Astrocyte of the hippocampus (primary cell): Measurements from ENCODE around the gene IRX5.

Experiments
- DNase-seq: peaks from one replicate; pipeline ENCODE4 v3.0.0; 2011; ENCODE audit warnings: low read depth, low spot score

Gene IRX5

GRCh38 chr16:54947616-54948015 lies 17.0 kb downstream of the IRX5 start:
- DNase-seq, result no peak

DNA sequence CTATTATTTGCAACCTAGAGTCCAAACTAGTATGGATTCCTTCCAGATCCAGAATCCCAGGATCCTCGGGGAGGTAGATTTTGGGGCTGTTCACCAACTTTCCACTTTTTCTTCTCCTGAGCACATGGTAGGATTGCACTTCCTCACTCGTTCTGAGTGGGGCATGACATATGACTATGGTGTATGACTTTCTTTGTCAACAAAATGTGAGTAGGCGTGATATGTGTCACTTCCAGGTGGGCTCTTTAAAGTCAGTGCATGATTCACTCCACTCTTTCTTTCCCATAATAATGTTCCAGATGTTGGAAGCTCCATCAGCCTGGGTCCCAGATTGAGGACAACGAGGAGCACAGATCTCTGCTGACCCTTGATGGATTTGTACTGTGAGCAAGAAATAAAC lies 21.5 kb downstream of the IRX5 start:
- DNase-seq, result no peak

GRCh38 chr16:54953461-54953860 lies 22.8 kb downstream of the IRX5 start:
- no peak for DNase-seq

DNA sequence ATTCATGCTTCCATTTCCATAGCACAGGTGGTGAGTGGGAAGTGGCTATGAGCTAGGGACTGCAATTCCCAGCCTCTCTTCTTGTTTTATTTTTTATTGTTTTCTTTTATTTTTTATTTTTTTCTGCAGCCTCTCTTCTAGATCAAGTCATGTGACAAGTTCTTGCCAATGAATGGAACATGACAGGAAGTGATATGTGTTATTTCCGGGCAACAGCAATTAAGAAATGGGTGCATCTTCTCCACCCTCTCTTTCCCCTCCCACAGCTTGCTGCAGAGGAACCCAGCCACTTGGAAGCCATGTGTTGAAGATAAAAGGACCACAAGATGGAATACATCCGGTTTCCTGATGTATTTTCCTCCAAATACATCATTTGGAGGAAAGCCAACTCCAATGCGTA lies 23.6 kb downstream of the IRX5 start:
- DNase-seq, result no peak

DNA sequence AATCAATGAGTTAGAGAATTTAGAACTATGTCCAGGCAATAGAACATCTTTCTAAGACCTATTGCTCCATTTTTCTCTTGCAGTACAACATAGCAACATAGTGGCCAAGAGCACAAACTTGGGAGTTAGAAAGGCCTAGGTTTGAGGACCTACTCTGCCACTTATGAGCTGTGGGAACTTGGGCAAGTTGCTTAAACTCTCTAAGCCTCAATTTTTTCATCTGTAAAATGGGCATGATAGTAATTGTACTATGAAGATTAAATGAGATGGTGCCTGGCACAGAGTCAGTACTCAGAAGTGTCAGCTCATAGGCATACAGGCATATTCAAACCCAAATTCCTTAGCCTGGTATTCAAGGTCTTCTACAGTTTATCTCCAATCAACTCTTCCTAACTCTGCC lies 25.1 kb downstream of the IRX5 start:
- DNase-seq, result no peak

- DNase-seq, result no peak
Measured at GRCh38 chr16:54957403-54958166, 26.9 kb downstream of the IRX5 start.

DNA sequence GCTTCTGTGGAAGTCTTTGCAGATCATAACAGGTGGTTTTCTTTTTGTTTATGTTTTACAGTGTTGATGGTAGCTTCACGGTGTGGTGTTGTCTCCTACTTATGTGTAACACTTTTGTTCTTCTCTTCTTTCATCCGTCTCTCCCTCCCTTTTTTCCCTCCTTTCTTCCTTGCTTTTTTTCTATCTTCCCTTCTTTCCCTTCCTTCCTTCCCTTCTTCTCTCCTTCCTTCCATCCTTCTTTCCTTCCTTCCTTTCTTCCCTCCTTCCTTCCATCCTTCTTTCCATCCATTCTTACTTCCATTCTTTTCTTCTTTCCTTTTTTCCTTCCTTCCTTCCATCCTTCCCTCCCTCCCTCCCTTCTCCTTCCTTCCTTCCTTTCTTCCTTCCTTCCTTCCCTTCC lies 31.4 kb downstream of the IRX5 start:
- no peak for DNase-seq

- DNase-seq, result no peak
Measured at GRCh38 chr16:54964239-54964638, 33.6 kb downstream of the IRX5 start.

DNA sequence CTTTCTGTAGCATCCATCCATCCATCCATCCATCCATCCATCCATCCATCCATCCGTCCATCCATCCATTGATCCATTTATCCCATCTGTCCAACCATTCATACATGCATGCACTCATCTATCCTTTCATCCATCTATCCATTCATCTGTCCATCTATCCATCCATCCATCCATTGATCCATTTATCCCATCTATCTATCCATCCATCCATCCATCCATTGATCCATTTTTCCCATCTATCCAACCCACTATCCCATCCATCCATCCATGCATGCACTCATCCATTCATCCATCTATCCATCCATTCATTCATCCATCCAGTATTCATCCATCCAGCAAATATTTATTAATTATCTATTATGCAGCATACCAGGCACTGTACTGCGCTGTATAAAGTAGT lies 34.8 kb downstream of the IRX5 start:
- DNase-seq, result no peak

DNA sequence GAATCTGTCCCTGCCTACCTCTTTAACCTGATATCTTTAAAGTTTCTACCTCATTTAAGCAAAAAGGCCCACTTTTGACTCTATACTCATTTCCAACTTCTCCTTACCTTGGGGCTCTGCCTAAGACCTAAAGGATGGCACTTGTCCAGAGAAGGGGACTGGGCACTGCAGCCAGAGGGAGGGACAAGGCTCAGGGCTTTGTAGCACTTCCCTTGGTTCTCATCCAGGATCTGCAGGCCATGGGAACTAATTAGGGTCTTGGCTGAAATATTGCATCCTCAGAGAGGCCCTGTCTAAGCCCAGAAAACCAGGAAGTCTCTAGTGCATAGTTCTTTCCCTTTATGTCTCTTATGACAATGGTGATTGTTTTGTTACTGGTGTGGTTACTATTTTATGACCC lies 37.3 kb downstream of the IRX5 start:
- no peak for DNase-seq

DNA sequence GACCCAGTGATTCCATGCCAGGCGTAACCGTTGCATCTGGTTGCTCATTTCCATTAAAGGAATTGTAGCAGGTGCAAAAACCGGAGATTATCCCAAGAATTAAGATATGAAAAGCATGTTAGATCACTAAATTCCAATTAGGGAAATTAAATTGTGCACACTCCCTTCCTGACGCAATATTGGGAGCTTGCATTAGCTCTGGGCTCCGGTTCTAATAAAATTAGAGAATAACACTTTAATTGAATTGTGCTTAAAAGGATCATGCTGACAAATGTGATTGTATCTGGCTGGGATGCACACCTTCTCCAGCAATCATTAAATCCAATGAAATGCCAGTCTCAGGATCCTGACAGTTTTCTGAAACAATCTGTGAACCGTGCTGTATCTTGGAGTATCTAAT lies 38.1 kb downstream of the IRX5 start:
- no peak for DNase-seq

DNA sequence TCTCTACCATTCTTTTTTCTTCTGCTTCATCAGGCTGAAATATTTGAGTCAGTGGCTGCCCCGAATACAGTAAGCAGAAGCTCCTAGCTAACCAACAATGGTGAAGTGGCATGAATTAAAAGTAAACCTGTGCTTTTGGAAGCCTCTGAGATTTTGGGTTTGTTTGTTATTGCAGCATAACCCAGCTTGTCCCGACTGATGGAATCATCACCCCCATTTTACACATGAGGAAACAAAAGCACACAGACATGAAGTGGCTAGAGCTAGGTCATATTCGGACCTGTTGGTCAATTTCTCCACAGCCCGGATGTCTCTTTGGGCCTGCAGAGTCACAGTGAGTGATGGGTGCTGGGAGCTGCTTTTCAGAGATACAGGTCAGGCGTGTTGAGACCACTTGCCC lies 39.4 kb downstream of the IRX5 start:
- no peak for DNase-seq

GRCh38 chr16:54974367-54974766 lies 43.7 kb downstream of the IRX5 start:
- no peak for DNase-seq

DNA sequence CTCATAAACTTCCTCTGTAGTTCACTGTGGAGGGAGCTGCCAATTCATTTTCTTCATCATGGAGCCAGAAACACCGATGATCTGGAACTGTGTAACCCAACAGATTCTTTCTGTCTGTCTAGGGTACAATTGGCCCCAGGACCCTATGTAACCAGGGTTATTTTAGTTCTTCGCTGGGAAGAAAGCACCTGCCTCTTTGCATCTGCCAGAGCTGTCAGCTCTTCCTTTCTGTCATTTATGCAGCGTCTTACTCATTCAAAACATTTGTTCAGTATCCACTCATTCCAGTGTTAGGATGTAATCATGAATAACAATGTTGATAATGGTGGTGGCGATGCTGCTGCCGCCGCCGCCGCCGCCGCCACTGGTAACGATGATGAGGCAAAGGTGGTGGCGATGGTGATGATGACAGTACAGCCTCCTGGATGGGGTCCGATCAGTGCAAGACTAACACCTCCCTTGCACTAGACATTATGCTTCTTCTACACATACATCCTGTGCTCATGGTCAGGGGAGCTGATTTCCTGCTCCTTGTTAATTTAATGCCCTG lies 46.1 kb downstream of the IRX5 start:
- no peak for DNase-seq

DNA sequence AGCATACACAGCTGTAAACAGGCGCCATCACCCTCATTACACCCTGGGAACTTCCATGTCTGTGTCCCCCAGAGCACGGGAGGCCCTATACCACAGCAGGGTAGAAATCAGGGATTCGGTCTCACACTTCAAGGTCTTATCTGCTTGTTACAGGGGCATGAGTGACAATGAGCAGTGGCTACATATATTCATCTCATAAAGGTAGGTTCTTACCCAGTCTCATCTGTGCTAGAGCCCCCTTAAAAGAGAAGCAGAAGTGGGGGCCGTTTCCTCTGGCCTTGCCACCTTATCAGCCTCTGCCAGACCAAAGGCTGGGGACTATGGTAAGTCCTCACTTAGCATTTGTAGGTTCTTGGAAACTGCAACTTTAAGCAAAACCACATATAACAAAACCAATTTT lies 46.5 kb downstream of the IRX5 start:
- DNase-seq, result no peak

GRCh38 chr16:54980821-54981220 lies 50.2 kb downstream of the IRX5 start:
- no peak for DNase-seq
